ENCODE measurements around the gene HOXB7. TPM values are rescaled to one million over a fixed set of nuclear protein-coding genes. Genes with fewer than 3 reads are reported as not detected.

The HOXB7 gene
- polyA plus RNA-seq, 3 donors, result not detected

- 100% methylated on average over 1 of the region's 6 CpGs for WGBS (ENCODE audit: insufficient coverage)
- H4K20me1 ChIP-seq (ENCODE audit: insufficient read depth, low read length), result no peaks in the 10 kb centered on the region
- peaks cover 0 to 3% of the 10 kb centered on the region in 2 donors for H3K36me3 Mint-ChIP-seq
- H3K4me2 ChIP-seq (replicated peaks; ENCODE audit: extremely low read depth, low read length, poor library complexity, severe bottlenecking), result no peak overlapping the region
- intact Hi-C loops (cut with micrococcal nuclease), result no loop called here
- no peak overlapping the region for H2AFZ ChIP-seq (ENCODE audit: insufficient read depth, low read depth, low read length, poor library complexity, severe bottlenecking)
- H3K36me3 ChIP-seq (replicated peaks in 1 of 2; ENCODE audit: control insufficient read depth in 1 of 2, insufficient read depth in 2 of 2, low read length in 2 of 2), result no peaks in the 10 kb centered on the region
- no peak for DNase-seq
- no peaks in the 10 kb centered on the region for H3K79me2 ChIP-seq (ENCODE audit: insufficient read depth, low read length)
- no peak overlapping the region for H3K27ac Mint-ChIP-seq
- peaks cover 93 to 100% of the 10 kb centered on the region in 2 donors for H3K27me3 ChIP-seq (ENCODE audit: control insufficient read depth in 2 of 2, insufficient read depth in 2 of 2, low read length in 2 of 2)
- peaks cover 0 to 27% of the 10 kb centered on the region in 2 donors for H3K9me3 ChIP-seq (replicated peaks in 1 of 2; ENCODE audit: control insufficient read depth in 1 of 2, insufficient read depth in 1 of 2, low read length in 2 of 2)
- no peak overlapping the region for H3K4me3 ChIP-seq (replicated peaks in 1 of 3; ENCODE audit: low read depth in 2 of 3, low read length in 3 of 3)
- no peak overlapping the region for H3K27ac ChIP-seq (ENCODE audit: low read depth in 1 of 2, low read length in 2 of 2)
- H3K4me1 ChIP-seq (ENCODE audit: control insufficient read depth in 1 of 2, insufficient read depth in 2 of 2, low read length in 2 of 2), result no peaks in the 10 kb centered on the region
- peaks cover 0 to 29% (median 5%) of the 10 kb centered on the region in 7 donors for H3K9me3 Mint-ChIP-seq
- TF ChIP-seq, protein P1, sequence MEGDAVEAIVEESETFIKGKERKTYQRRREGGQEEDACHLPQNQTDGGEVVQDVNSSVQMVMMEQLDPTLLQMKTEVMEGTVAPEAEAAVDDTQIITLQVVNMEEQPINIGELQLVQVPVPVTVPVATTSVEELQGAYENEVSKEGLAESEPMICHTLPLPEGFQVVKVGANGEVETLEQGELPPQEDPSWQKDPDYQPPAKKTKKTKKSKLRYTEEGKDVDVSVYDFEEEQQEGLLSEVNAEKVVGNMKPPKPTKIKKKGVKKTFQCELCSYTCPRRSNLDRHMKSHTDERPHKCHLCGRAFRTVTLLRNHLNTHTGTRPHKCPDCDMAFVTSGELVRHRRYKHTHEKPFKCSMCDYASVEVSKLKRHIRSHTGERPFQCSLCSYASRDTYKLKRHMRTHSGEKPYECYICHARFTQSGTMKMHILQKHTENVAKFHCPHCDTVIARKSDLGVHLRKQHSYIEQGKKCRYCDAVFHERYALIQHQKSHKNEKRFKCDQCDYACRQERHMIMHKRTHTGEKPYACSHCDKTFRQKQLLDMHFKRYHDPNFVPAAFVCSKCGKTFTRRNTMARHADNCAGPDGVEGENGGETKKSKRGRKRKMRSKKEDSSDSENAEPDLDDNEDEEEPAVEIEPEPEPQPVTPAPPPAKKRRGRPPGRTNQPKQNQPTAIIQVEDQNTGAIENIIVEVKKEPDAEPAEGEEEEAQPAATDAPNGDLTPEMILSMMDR (IDR thresholded peaks at IDR 0.05), result no peak
- peak overlapping the region in 1 of 2 donors; percentile 17 for H3K4me3 Mint-ChIP-seq
- peaks cover 8% of the 10 kb centered on the region for H3K4me1 Mint-ChIP-seq
- H3K27me3 Mint-ChIP-seq (ENCODE audit: low read depth in 3 of 3), result peaks cover 93 to 99% (median 98%) of the 10 kb centered on the region in 3 donors
- H3K9ac ChIP-seq (ENCODE audit: insufficient read depth, low read length, poor library complexity, severe bottlenecking), result no peak overlapping the region
Observed at GRCh38 chr17:48639982-48640857, 29.4 kb upstream of the HOXB7 start.

- intact Hi-C loops (cut with micrococcal nuclease), result no loop called here
- H3K4me3 ChIP-seq (replicated peaks in 1 of 3; ENCODE audit: low read depth in 2 of 3, low read length in 3 of 3), result no peak overlapping the region
- peaks cover 0 to 29% of the 10 kb centered on the region in 2 donors for H3K9me3 ChIP-seq (replicated peaks in 1 of 2; ENCODE audit: control insufficient read depth in 1 of 2, insufficient read depth in 1 of 2, low read length in 2 of 2)
- peaks cover 92 to 100% of the 10 kb centered on the region in 2 donors for H3K27me3 ChIP-seq (ENCODE audit: control insufficient read depth in 2 of 2, insufficient read depth in 2 of 2, low read length in 2 of 2)
- TF ChIP-seq, protein P1 (IDR thresholded peaks at IDR 0.05), result no peak
- no peaks in the 10 kb centered on the region for H3K36me3 ChIP-seq (replicated peaks in 1 of 2; ENCODE audit: control insufficient read depth in 1 of 2, insufficient read depth in 2 of 2, low read length in 2 of 2)
- Mint-ChIP-seq H3K9me3 (peaks cover 0 to 34% (median 11%) of the 10 kb centered on the region in 7 donors), H3K4me1 (peaks cover 8% of the 10 kb centered on the region), H3K27me3 (ENCODE audit: low read depth in 3 of 3) (peaks cover 93 to 99% (median 98%) of the 10 kb centered on the region in 3 donors), H3K27ac (no peak overlapping the region), H3K4me3 (no peak overlapping the region), H3K36me3 (peaks cover 0 to 3% of the 10 kb centered on the region in 2 donors)
- H3K4me2 ChIP-seq (replicated peaks; ENCODE audit: extremely low read depth, low read length, poor library complexity, severe bottlenecking), result no peak overlapping the region
- no peak overlapping the region for H2AFZ ChIP-seq (ENCODE audit: insufficient read depth, low read depth, low read length, poor library complexity, severe bottlenecking)
- H3K27ac ChIP-seq (ENCODE audit: low read depth in 1 of 2, low read length in 2 of 2), result no peak overlapping the region
- 90% methylated on average over 3 of the region's 5 CpGs for whole genome bisulfite sequencing (ENCODE audit: insufficient coverage)
- H3K9ac ChIP-seq (ENCODE audit: insufficient read depth, low read length, poor library complexity, severe bottlenecking), result no peak overlapping the region
- no peak for DNase-seq
- H4K20me1 ChIP-seq (ENCODE audit: insufficient read depth, low read length), result no peaks in the 10 kb centered on the region
- no peaks in the 10 kb centered on the region for H3K4me1 ChIP-seq (ENCODE audit: control insufficient read depth in 1 of 2, insufficient read depth in 2 of 2, low read length in 2 of 2)
- H3K79me2 ChIP-seq (ENCODE audit: insufficient read depth, low read length), result no peaks in the 10 kb centered on the region
Observed at GRCh38 chr17:48639136-48639535, 28.3 kb upstream of the HOXB7 start.

Data from CD14-positive monocyte (primary cell).